GM18511 (cell line): ENCODE measurements around the gene HSBP1.

Experiments used
- ATAC-seq: cut with Tn5 transposase; IDR thresholded peaks from one replicate; pipeline ENCODE4 v1.9.1; 2021; ENCODE audit warnings: mild to moderate bottlenecking, moderate library complexity; ENCODE audit not compliant: unreplicated experiment

The HSBP1 gene

GRCh38 chr16:83807710-83808572, at the start of gene HSBP1:
Gene HSBP1 (plus strand): TSS chr16:83807978. CDS start chr16:83808077, 99 bp downstream.
- peak; percentile 93 for ATAC-seq

GRCh38 chr16:83762141-83762991, 45.4 kb upstream of the HSBP1 start:
- no peak for ATAC-seq

- ATAC-seq, result no peak
Observed at GRCh38 chr16:83762992-83763358, 44.8 kb upstream of the HSBP1 start.

- ATAC-seq, result no peak
Observed at GRCh38 chr16:83768986-83769385, 38.8 kb upstream of the HSBP1 start.

GRCh38 chr16:83769397-83770008, 38.3 kb upstream of the HSBP1 start:
- ATAC-seq, result no peak

- no peak for ATAC-seq
Observed at GRCh38 chr16:83771306-83771942, 36.4 kb upstream of the HSBP1 start.

GRCh38 chr16:83772806-83773205, 35.0 kb upstream of the HSBP1 start:
- no peak for ATAC-seq

GRCh38 chr16:83774066-83774465, 33.7 kb upstream of the HSBP1 start:
- ATAC-seq, result no peak

GRCh38 chr16:83776944-83777343, 30.8 kb upstream of the HSBP1 start:
- ATAC-seq, result no peak

GRCh38 chr16:83779886-83780285, 27.9 kb upstream of the HSBP1 start:
- no peak for ATAC-seq

GRCh38 chr16:83785455-83785854, 22.3 kb upstream of the HSBP1 start:
- ATAC-seq, result no peak

- ATAC-seq, result no peak
Observed at GRCh38 chr16:83789642-83790401, 18.0 kb upstream of the HSBP1 start.

GRCh38 chr16:83791916-83792315, 15.9 kb upstream of the HSBP1 start:
- ATAC-seq, result no peak

GRCh38 chr16:83792391-83792790, 15.4 kb upstream of the HSBP1 start:
- no peak for ATAC-seq

- ATAC-seq, result no peak
Observed at GRCh38 chr16:83793179-83793578, 14.6 kb upstream of the HSBP1 start.

- no peak for ATAC-seq
Observed at GRCh38 chr16:83794860-83795554, 12.8 kb upstream of the HSBP1 start.

- no peak for ATAC-seq
Observed at GRCh38 chr16:83797013-83797412, 10.8 kb upstream of the HSBP1 start.

GRCh38 chr16:83799336-83799735, 8.4 kb upstream of the HSBP1 start:
- ATAC-seq, result no peak

GRCh38 chr16:83802135-83802534, 5.6 kb upstream of the HSBP1 start:
- no peak for ATAC-seq
